Fibroblast of the aortic adventitia (primary cell): ENCODE data around the gene GRM1. TPM values are rescaled to one million over a fixed set of nuclear protein-coding genes. Genes with fewer than 3 reads are reported as not detected.

ENCODE experiments used
- DNase-seq: peaks from one replicate; pipeline ENCODE4 v3.0.0-alpha.2; 2010; ENCODE audit warnings: low read depth
- H3K4me3 ChIP-seq: 2 replicates; pipeline ENCODE4 v1.5.1; 2011; ENCODE audit warnings: low read depth, mild to moderate bottlenecking, control low read depth, low read length, moderate library complexity
- CTCF ChIP-seq: IDR thresholded peaks from 2 replicates; pipeline ENCODE4 v1.5.1; 2011; ENCODE audit warnings: mild to moderate bottlenecking, low read length, control low read depth, inconsistent platforms; ENCODE audit not compliant: insufficient read depth
- total RNA-seq: library from RNA; depleted of rRNA; stranded (reverse); fragments of >200 nt; gene quantifications from 2 replicates; pipeline ENCODE4 v1.2.3, GENCODE V29; 2012; ENCODE audit warnings: low replicate concordance

The GRM1 gene
- total RNA-seq, 1 donor = 0.09 TPM

DNA sequence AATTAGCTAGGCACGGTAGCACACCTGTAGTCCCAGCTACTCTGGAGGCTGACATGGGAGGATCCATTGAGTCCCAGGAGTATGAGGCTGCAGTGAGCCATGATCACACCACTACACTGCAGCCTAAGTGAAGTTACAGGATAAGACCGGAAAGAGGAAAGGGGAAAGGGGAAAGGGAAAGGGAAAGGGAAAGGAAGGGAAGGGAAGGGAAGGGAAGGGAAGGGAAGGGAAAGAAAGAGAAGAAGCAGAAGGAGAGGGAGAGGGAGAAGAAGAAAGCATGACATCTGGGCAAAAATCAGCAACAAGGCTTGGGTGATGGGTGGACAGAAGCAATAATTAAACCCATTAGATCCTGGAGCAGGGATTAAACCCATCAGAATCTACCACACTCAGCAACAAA is 413.0 kb downstream of the GRM1 start:
- no peak for DNase-seq
- no peak overlapping the region for H3K4me3 ChIP-seq
- no peak for TF ChIP-seq CTCF

- DNase-seq = no peak
- no peak overlapping the region for H3K4me3 ChIP-seq
- TF ChIP-seq CTCF = no peak
Observed at GRCh38 chr6:146444189-146444588, 415.3 kb downstream of the GRM1 start.

- no peak for DNase-seq
- no peak for TF ChIP-seq CTCF
- no peak overlapping the region for H3K4me3 ChIP-seq
Observed at GRCh38 chr6:146445233-146445632, 416.4 kb downstream of the GRM1 start.

GRCh38 chr6:146456886-146457285 is 428.0 kb downstream of the GRM1 start:
- DNase-seq = no peak
- H3K4me3 ChIP-seq = no peak overlapping the region
- no peak for TF ChIP-seq CTCF

- no peak overlapping the region for H3K4me3 ChIP-seq
- DNase-seq = no peak
- no peak for TF ChIP-seq CTCF
Observed at GRCh38 chr6:146460941-146461340, 432.1 kb downstream of the GRM1 start.

DNA sequence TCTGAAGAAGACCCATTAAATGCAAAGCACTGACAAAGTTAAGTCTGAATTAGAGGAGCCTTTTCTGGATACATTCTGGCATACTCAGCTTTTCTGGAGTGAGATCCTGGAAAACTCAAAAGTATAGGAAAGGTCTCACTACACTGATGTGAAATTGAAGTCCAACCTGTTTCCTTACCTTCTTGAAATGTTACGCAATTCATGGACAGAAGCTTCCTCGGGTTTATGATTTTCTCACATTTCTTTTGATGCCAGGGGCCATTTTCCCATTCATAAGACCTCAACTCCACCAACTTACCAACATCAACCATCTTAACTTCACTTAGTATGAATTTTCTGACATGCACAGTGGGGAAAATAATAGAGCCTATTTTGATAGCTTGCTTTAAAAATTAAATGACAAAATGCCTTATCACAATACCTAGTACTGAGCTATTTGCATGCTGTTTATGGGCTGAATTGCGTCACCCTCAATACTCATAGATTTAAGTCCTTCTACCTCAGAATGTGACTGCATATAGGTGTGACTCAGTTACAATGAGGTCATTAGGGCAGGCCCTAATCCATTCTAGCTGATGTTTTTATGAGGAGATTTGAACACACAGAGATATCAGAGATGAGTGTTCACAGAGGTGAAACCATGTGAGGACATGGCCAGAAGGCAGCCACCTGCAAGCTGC is 441.4 kb downstream of the GRM1 start:
- DNase-seq = no peak
- no peak for TF ChIP-seq CTCF

GRCh38 chr6:146472918-146473317 is 444.1 kb downstream of the GRM1 start:
- no peak overlapping the region for H3K4me3 ChIP-seq
- TF ChIP-seq CTCF = no peak
- no peak for DNase-seq

More for the DNA sequence above, 441.4 kb downstream of the GRM1 start:
- no peak overlapping the region for H3K4me3 ChIP-seq
